OCI-LY7 (cell line): ENCODE data around the gene GNAO1.

Source experiments
- CTCF ChIP-seq: fragments of 200-600 bp; sonication (generic); conservative IDR thresholded peaks from 2 replicates; pipeline ENCODE4 v1.5.1; 2014; ENCODE audit warnings: mild to moderate bottlenecking, antibody characterized with exemption, low read length, moderate library complexity, mixed read lengths
- EZH2phosphoT487 ChIP-seq: fragments of 200-600 bp; sonication (generic); IDR thresholded peaks from 2 replicates; pipeline ENCODE4 v1.6.1; 2018; ENCODE audit warnings: low read depth, borderline replicate concordance, mild to moderate bottlenecking, mixed run types, antibody characterized with exemption, low read length, moderate library complexity, mixed read lengths

GRCh38 chr16:56198006-56198754 is 6.9 kb downstream of the GNAO1 start:
- TF ChIP-seq CTCF, result no peak
- no peak for TF ChIP-seq EZH2phosphoT487
